SH-SY5Y (cell line): ENCODE measurements around the gene EXOSC6.

ENCODE experiments used
- GATA2 ChIP-seq: IDR thresholded peaks from 2 replicates; pipeline ENCODE4 v1.6.1; 2011; ENCODE audit warnings: mild to moderate bottlenecking, low read depth, low read length
- GATA3 ChIP-seq: IDR thresholded peaks from 2 replicates; pipeline ENCODE4 v1.6.1; 2011; ENCODE audit warnings: low read depth, mild to moderate bottlenecking, low read length, moderate library complexity

DNA sequence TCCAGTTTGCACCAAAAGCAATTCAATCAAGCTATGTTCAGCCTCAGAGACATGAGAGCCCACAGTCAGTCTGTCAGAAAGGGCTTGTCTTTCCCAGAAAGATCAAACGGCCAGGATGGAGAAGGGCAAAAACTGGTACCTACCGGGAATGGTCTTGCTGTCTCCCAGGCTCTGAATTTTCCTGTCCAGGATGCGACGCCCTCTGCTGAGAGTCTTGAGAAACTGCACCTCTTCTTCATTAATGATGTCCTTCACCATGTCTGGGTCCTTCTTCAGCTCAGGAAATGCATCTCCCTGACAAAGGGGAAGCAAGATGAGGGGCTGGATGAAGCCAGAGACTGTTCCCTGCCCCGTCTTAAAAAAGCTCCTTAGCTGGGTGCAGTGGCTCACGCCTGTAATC, 15.8 kb upstream of the EXOSC6 start:
- TF ChIP-seq GATA2 (no peak), GATA3 (no peak)
